T-helper 1 cell treated with Interleukin-12 subunit alpha and Interleukin-12 subunit beta and Interleukin-4 antibody, amounts not matched to agents 30 μg/mL and 1 μg/mL, for 36 hours (primary cell): ENCODE measurements around the gene ITGA7.

ENCODE experiments used
- H3K27ac Mint-ChIP-seq: one replicate; pipeline ENCODE4 v1.8.0; 2021; ENCODE audit warnings: mild to moderate bottlenecking, mixed read lengths
- H3K27me3 Mint-ChIP-seq: one replicate; pipeline ENCODE4 v1.8.0; 2021; ENCODE audit warnings: low read depth, mixed read lengths
- H3K36me3 Mint-ChIP-seq: one replicate; pipeline ENCODE4 v1.8.0; 2021; ENCODE audit warnings: low read depth, mixed read lengths
- H3K4me1 Mint-ChIP-seq: one replicate; pipeline ENCODE4 v1.8.0; 2021; ENCODE audit warnings: low read depth, mixed read lengths
- H3K4me3 Mint-ChIP-seq: one replicate; pipeline ENCODE4 v1.8.0; 2021; ENCODE audit warnings: mild to moderate bottlenecking, moderate library complexity, mixed read lengths
- H3K9me3 Mint-ChIP-seq: one replicate; pipeline ENCODE4 v1.8.0; 2021; ENCODE audit warnings: mixed read lengths

The ITGA7 gene

GRCh38 chr12:55726971-55727370, 19.3 kb upstream of the ITGA7 start:
- peak overlapping the region; percentile 76 for H3K27ac Mint-ChIP-seq
- peaks cover 30% of the 10 kb centered on the region for H3K4me1 Mint-ChIP-seq
- peak overlapping the region; percentile 81 for H3K4me3 Mint-ChIP-seq
- H3K9me3 Mint-ChIP-seq: no peaks in the 10 kb centered on the region
- H3K36me3 Mint-ChIP-seq: peaks cover 11% of the 10 kb centered on the region
- no peaks in the 10 kb centered on the region for H3K27me3 Mint-ChIP-seq

- Mint-ChIP-seq H3K9me3 (no peaks in the 10 kb centered on the region), H3K27me3 (no peaks in the 10 kb centered on the region), H3K4me3 (no peak overlapping the region), H3K4me1 (peaks cover 27% of the 10 kb centered on the region), H3K36me3 (peaks cover 12% of the 10 kb centered on the region), H3K27ac (no peak overlapping the region)
Measured at GRCh38 chr12:55725556-55725955, 17.9 kb upstream of the ITGA7 start.

GRCh38 chr12:55724940-55725309, 17.2 kb upstream of the ITGA7 start:
- Mint-ChIP-seq H3K27ac (peak overlapping the region; percentile 5), H3K9me3 (no peaks in the 10 kb centered on the region), H3K4me1 (peaks cover 20% of the 10 kb centered on the region), H3K27me3 (no peaks in the 10 kb centered on the region), H3K4me3 (peak overlapping the region; percentile 44), H3K36me3 (peaks cover 12% of the 10 kb centered on the region)

- Mint-ChIP-seq H3K4me1 (peaks cover 15% of the 10 kb centered on the region), H3K27me3 (no peaks in the 10 kb centered on the region), H3K4me3 (peak overlapping the region; percentile 44), H3K9me3 (no peaks in the 10 kb centered on the region), H3K27ac (peak overlapping the region; percentile 41), H3K36me3 (peaks cover 12% of the 10 kb centered on the region)
Measured at GRCh38 chr12:55724226-55724939, 16.7 kb upstream of the ITGA7 start.

GRCh38 chr12:55723516-55724225, 16.0 kb upstream of the ITGA7 start:
- Mint-ChIP-seq H3K36me3 (peaks cover 12% of the 10 kb centered on the region), H3K9me3 (no peaks in the 10 kb centered on the region), H3K27me3 (no peaks in the 10 kb centered on the region), H3K4me1 (peaks cover 18% of the 10 kb centered on the region), H3K4me3 (no peak overlapping the region), H3K27ac (no peak overlapping the region)

- Mint-ChIP-seq H3K27me3 (no peaks in the 10 kb centered on the region), H3K4me3 (no peak overlapping the region), H3K4me1 (peaks cover 24% of the 10 kb centered on the region), H3K36me3 (peaks cover 12% of the 10 kb centered on the region), H3K9me3 (no peaks in the 10 kb centered on the region), H3K27ac (no peak overlapping the region)
Measured at GRCh38 chr12:55722948-55723347, 15.2 kb upstream of the ITGA7 start.

- Mint-ChIP-seq H3K27ac (no peak overlapping the region), H3K27me3 (no peaks in the 10 kb centered on the region), H3K36me3 (peaks cover 12% of the 10 kb centered on the region), H3K9me3 (no peaks in the 10 kb centered on the region), H3K4me1 (peaks cover 26% of the 10 kb centered on the region), H3K4me3 (no peak overlapping the region)
Measured at GRCh38 chr12:55721601-55722213, 14.0 kb upstream of the ITGA7 start.

GRCh38 chr12:55720894-55721444, 13.3 kb upstream of the ITGA7 start:
- Mint-ChIP-seq H3K4me3 (no peak overlapping the region), H3K36me3 (peaks cover 11% of the 10 kb centered on the region), H3K27ac (no peak overlapping the region), H3K9me3 (no peaks in the 10 kb centered on the region), H3K27me3 (no peaks in the 10 kb centered on the region), H3K4me1 (peaks cover 25% of the 10 kb centered on the region)

GRCh38 chr12:55720071-55720564, 12.4 kb upstream of the ITGA7 start, which contains the start of gene RDH5:
TSS of gene RDH5 (plus strand) at chr12:55720393. CDS start at chr12:55721185, 792 bp downstream.
- Mint-ChIP-seq H3K4me3 (no peak within 1 kb of the TSS), H3K27me3 (no peaks in the 10 kb centered on the region), H3K36me3 (peaks cover 10% of the 10 kb centered on the region), H3K9me3 (no peaks in the 10 kb centered on the region), H3K27ac (no peak within 1 kb of the TSS), H3K4me1 (peaks cover 32% of the 10 kb centered on the region)

- H3K27ac Mint-ChIP-seq: no peak overlapping the region
- H3K36me3 Mint-ChIP-seq: peaks cover 6% of the 10 kb centered on the region
- no peaks in the 10 kb centered on the region for H3K9me3 Mint-ChIP-seq
- peaks cover 26% of the 10 kb centered on the region for H3K4me1 Mint-ChIP-seq
- H3K4me3 Mint-ChIP-seq: no peak overlapping the region
- no peaks in the 10 kb centered on the region for H3K27me3 Mint-ChIP-seq
Measured at GRCh38 chr12:55719371-55719770, 11.7 kb upstream of the ITGA7 start.

GRCh38 chr12:55718624-55719275, 11.0 kb upstream of the ITGA7 start:
- Mint-ChIP-seq H3K4me1 (peaks cover 26% of the 10 kb centered on the region), H3K27me3 (no peaks in the 10 kb centered on the region), H3K36me3 (peaks cover 6% of the 10 kb centered on the region), H3K4me3 (no peak overlapping the region), H3K9me3 (no peaks in the 10 kb centered on the region), H3K27ac (no peak overlapping the region)

GRCh38 chr12:55718015-55718414, 10.3 kb upstream of the ITGA7 start:
- H3K27me3 Mint-ChIP-seq: no peaks in the 10 kb centered on the region
- peak overlapping the region; percentile 34 for H3K4me3 Mint-ChIP-seq
- H3K4me1 Mint-ChIP-seq: peaks cover 26% of the 10 kb centered on the region
- H3K36me3 Mint-ChIP-seq: peaks cover 3% of the 10 kb centered on the region
- no peaks in the 10 kb centered on the region for H3K9me3 Mint-ChIP-seq
- H3K27ac Mint-ChIP-seq: no peak overlapping the region

GRCh38 chr12:55717011-55718007, 9.6 kb upstream of the ITGA7 start:
- peaks cover 26% of the 10 kb centered on the region for H3K4me1 Mint-ChIP-seq
- no peaks in the 10 kb centered on the region for H3K9me3 Mint-ChIP-seq
- H3K36me3 Mint-ChIP-seq: peaks cover 3% of the 10 kb centered on the region
- peak overlapping the region; percentile 88 for H3K4me3 Mint-ChIP-seq
- H3K27ac Mint-ChIP-seq: peak overlapping the region; percentile 95
- peaks cover 4% of the 10 kb centered on the region for H3K27me3 Mint-ChIP-seq
